SIG-M5 treated with dmso at 0.1 percent for 504 hours (cell line): ENCODE measurements around the gene SNAP47.
"Not testable (repeated sequence)": the region's sequence is repeated elsewhere in the genome, so short reads cannot be mapped to it uniquely, and the experiment has no call there.

ENCODE experiments used
- DNase-seq: peaks from one replicate; lab custom pipeline; 2025; ENCODE audit not compliant: unreplicated experiment; lab: John Stamatoyannopoulos, UW

Gene SNAP47

GRCh38 chr1:227734856-227735538 lies at the start of gene SNAP47, which contains the start of gene JMJD4:
Gene SNAP47 (plus strand): TSS chr1:227735435. CDS start chr1:227747737, 12,302 bp downstream.
Gene JMJD4 (minus strand): TSS chr1:227735302. CDS start chr1:227735273, 29 bp downstream.
- DNase-seq, result peak; percentile 89

- no peak for DNase-seq
These were observed 49.4 kb upstream of the SNAP47 start for GRCh38 chr1:227685807-227686206.

- DNase-seq, result no peak
These were observed 37.8 kb upstream of the SNAP47 start for GRCh38 chr1:227697321-227697864.

GRCh38 chr1:227701631-227702030 lies 33.6 kb upstream of the SNAP47 start:
- not testable (repeated sequence) for DNase-seq

GRCh38 chr1:227707846-227708245 lies 27.4 kb upstream of the SNAP47 start:
- no peak for DNase-seq

- no peak for DNase-seq
These were observed 25.8 kb upstream of the SNAP47 start for GRCh38 chr1:227709451-227709850.

- DNase-seq, result not testable (repeated sequence)
These were observed 24.8 kb upstream of the SNAP47 start for GRCh38 chr1:227710474-227710873.

- DNase-seq, result no peak
These were observed 22.6 kb upstream of the SNAP47 start for GRCh38 chr1:227712648-227713047.

GRCh38 chr1:227718932-227719331 lies 16.3 kb upstream of the SNAP47 start:
- no peak for DNase-seq

- peak; percentile 32 for DNase-seq
These were observed 11.8 kb upstream of the SNAP47 start for GRCh38 chr1:227723474-227723873.

- DNase-seq, result no peak
These were observed 10.2 kb upstream of the SNAP47 start for GRCh38 chr1:227725046-227725445.

GRCh38 chr1:227726318-227726717 lies 8.9 kb upstream of the SNAP47 start:
- DNase-seq, result no peak

GRCh38 chr1:227726924-227727599 lies 8.2 kb upstream of the SNAP47 start:
- no peak for DNase-seq

GRCh38 chr1:227728059-227728891 lies 7.0 kb upstream of the SNAP47 start:
- DNase-seq, result peak; percentile 63

- no peak for DNase-seq
These were observed 6.4 kb upstream of the SNAP47 start for GRCh38 chr1:227728892-227729143.

- DNase-seq, result no peak
These were observed 5.9 kb upstream of the SNAP47 start for GRCh38 chr1:227729144-227729880.

GRCh38 chr1:227729881-227730629 lies 5.2 kb upstream of the SNAP47 start:
- peak; percentile 71 for DNase-seq

- DNase-seq, result no peak
These were observed 4.5 kb upstream of the SNAP47 start for GRCh38 chr1:227730630-227731151.

- DNase-seq, result no peak
These were observed 4.0 kb upstream of the SNAP47 start for GRCh38 chr1:227731241-227731677.
